K562 (cell line): ENCODE data around the gene HDAC7. TPM values are rescaled to one million over a fixed set of nuclear protein-coding genes. Genes with fewer than 3 reads are reported as not detected.

Experiments used
- ATAC-seq: fragments of 200-7000 bp; cut with Tn5 transposase; 3 replicates; pipeline ENCODE4 v1.9.1; 2020; ENCODE audit warnings: moderate library complexity
- BruUV-seq: library from RNA; stranded (reverse); fragments of 400-500 nt; replicated peaks from 2 replicates; lab custom pipeline; 2021; lab: Mats Ljungman, UMichigan
- CTCF ChIA-PET: fragments of 300-600 bp; formaldehyde crosslinking; extraction: SDS; loops from one replicate; lab custom pipeline; 2021; ENCODE audit warnings: low intra/inter-chr PET ratio; lab: Yijun Ruan, JAX
- POLR2A ChIA-PET: fragments of 300-600, 350-650 bp; sonication (Branson Sonifier 250); formaldehyde crosslinking; extraction: SDS; loops from one replicate; lab custom pipeline; 2021; ENCODE audit warnings: antibody characterized with exemption, inconsistent platforms; lab: Yijun Ruan, JAX
- DNase-seq, 4 experiments: peaks; one replicate each; pipeline versions ENCODE4 v3.0.0 to v3.0.0-alpha.2; 2011 to 2018; ENCODE audit warnings: low spot score in 3 of 4, mixed read lengths in 3 of 4; ENCODE audit errors: extremely low read depth in 1 of 4
- FAIRE-seq: peaks from 2 replicates; lab custom pipeline; 2011; peaks lifted over from hg19 to GRCh38; lab: Jason Lieb, UNC
- H2AFZ ChIP-seq: 2 replicates; pipeline ENCODE4 v1.6.0; 2011; ENCODE audit warnings: low read depth, low read length, control low read depth, inconsistent platforms
- H3K27ac ChIP-seq: fragments of 200-600 bp; 3 replicates; pipeline ENCODE4 v1.8.0; 2011; ENCODE audit warnings: low read depth, mild to moderate bottlenecking, control low read depth, inconsistent platforms, low read length, moderate library complexity, mixed read lengths; ENCODE audit errors: extremely low read depth
- H3K27me3 ChIP-seq, 2 experiments: fragments of 300-600 bp in 1 of 2; 2 replicates in 1 of 2; 3 replicates in 1 of 2; pipeline versions ENCODE4 v1.6.0 to v1.8.0; 2011; ENCODE audit warnings: inconsistent platforms in 2 of 2, low read length in 2 of 2, mild to moderate bottlenecking in 1 of 2, mixed read lengths in 1 of 2, moderate library complexity in 1 of 2; ENCODE audit not compliant: control insufficient read depth in 2 of 2, insufficient read depth in 2 of 2
- H3K36me3 ChIP-seq: fragments of 300-600 bp; 3 replicates; pipeline ENCODE4 v1.8.0; 2011; ENCODE audit warnings: mild to moderate bottlenecking, low read length, inconsistent platforms; ENCODE audit not compliant: control insufficient read depth, insufficient read depth
- H3K4me1 ChIP-seq, 2 experiments: fragments of 200-600 bp in 1 of 2; replicated peaks in 1 of 2; 2 replicates in 1 of 2; 3 replicates in 1 of 2; pipeline versions ENCODE4 v1.5.1 to v1.8.0; 2011; ENCODE audit warnings: inconsistent platforms in 2 of 2, low read length in 2 of 2, mild to moderate bottlenecking in 1 of 2, mixed read lengths in 1 of 2, moderate library complexity in 1 of 2; ENCODE audit not compliant: control insufficient read depth in 2 of 2, insufficient read depth in 2 of 2
- H3K4me2 ChIP-seq: 2 replicates; pipeline ENCODE4 v1.6.1; 2011; ENCODE audit warnings: low read length, control low read depth, inconsistent platforms, mixed read lengths; ENCODE audit not compliant: insufficient read depth
- H3K4me3 ChIP-seq: fragments of 200-600 bp; sonication (generic), shearing (Covaris generic); 2 replicates; pipeline ENCODE4 v1.5.1; 2016; ENCODE audit warnings: control low read depth, inconsistent platforms
- H3K79me2 ChIP-seq: fragments of 200-600 bp; 3 replicates; pipeline ENCODE4 v1.8.0; 2011; ENCODE audit warnings: low read length, inconsistent platforms; ENCODE audit not compliant: control insufficient read depth, insufficient read depth
- H3K9ac ChIP-seq, 2 experiments: 2 replicates each; pipeline versions ENCODE4 v1.6.0 to v1.6.1; 2011; ENCODE audit warnings: low read depth in 2 of 2, low read length in 2 of 2, control low read depth in 1 of 2, inconsistent platforms in 1 of 2, mild to moderate bottlenecking in 1 of 2, mixed read lengths in 1 of 2; ENCODE audit not compliant: insufficient read depth in 1 of 2
- H3K9me1 ChIP-seq: one replicate; pipeline ENCODE4 v1.6.0; 2011; ENCODE audit warnings: inconsistent platforms, mild to moderate bottlenecking, low read length, moderate library complexity; ENCODE audit not compliant: control insufficient read depth, insufficient read depth
- H3K9me3 ChIP-seq: replicated peaks from 2 replicates; pipeline ENCODE4 v1.5.1; 2011; ENCODE audit warnings: low read depth, low read length, inconsistent platforms; ENCODE audit not compliant: control insufficient read depth, insufficient read depth
- H4K20me1 ChIP-seq: replicated peaks from 2 replicates; pipeline ENCODE4 v1.6.1; 2011; ENCODE audit warnings: low read length, inconsistent platforms, mixed read lengths; ENCODE audit not compliant: control insufficient read depth, insufficient read depth
- ETV1 ChIP-seq: fragments of 450-650 bp; conservative IDR thresholded peaks from 2 replicates; pipeline ENCODE4 v1.6.1; 2016; ENCODE audit warnings: missing genetic modification characterization, control low read depth, low read depth, missing compliant biosample characterization
- L3MBTL2 ChIP-seq: fragments of 450-650 bp; IDR thresholded peaks from 2 replicates; pipeline ENCODE4 v1.6.1; 2016; ENCODE audit warnings: mild to moderate bottlenecking, moderate library complexity
- RCOR1 ChIP-seq, 2 experiments: IDR thresholded peaks; 2 replicates each; pipeline ENCODE4 v1.6.1; 2012; ENCODE audit warnings: low read depth in 2 of 2, low read length in 2 of 2, borderline replicate concordance in 1 of 2, improper control_type of control experiment in 1 of 2
- WGBS: fragments of 100-300 bp; shearing (Covaris generic); methylation state at CpG from one replicate; pipeline ENCODE4 v1.1.6; 2016; ENCODE audit warnings: low coverage, mixed read lengths; ENCODE audit not compliant: insufficient coverage; ENCODE audit errors: missing lambda C conversion rate; 5-methylcytosine and 5-hydroxymethylcytosine counted together
- in situ Hi-C: fragments of 300-500 bp; cut with MboI; formaldehyde crosslinking; loops from 4 replicates; pipeline ENCODE4 v1.15.0; 2018; ENCODE audit warnings: inconsistent platforms, mixed read lengths
- intact Hi-C: fragments of 100-400 bp; cut with micrococcal nuclease; formaldehyde crosslinking; loops from 2 replicates; pipeline ENCODE4 v1.14.2; 2022
- polyA plus RNA-seq, 8 experiments: library from polyadenylated mRNA; depleted of rRNA in 4 of 8; stranded (reverse) in 5 of 8; unstranded in 3 of 8; fragments of >200 nt; fragmentation: Nextera tagmentation in 2 of 8; fragmentation: Illumina TruSeq in 1 of 8; extraction: Ambion mirVana in 2 of 8; extraction: Trizol in 1 of 8; gene quantifications; 2 replicates each; pipeline versions ENCODE4 v1.2.1 to v1.2.3, GENCODE V29; 2011 to 2014; ENCODE audit warnings: inconsistent platforms in 1 of 8, missing spikeins in 1 of 8
- total RNA-seq, 7 experiments: library from RNA; depleted of rRNA in 6 of 7; stranded (reverse); fragments of >200 nt in 6 of 7; fragmentation: Illumina TruSeq in 2 of 7; extraction: Trizol in 2 of 7; gene quantifications; 2 replicates each; pipeline versions ENCODE4 v1.2.1 to v1.2.3, GENCODE V29; 2011 to 2021; ENCODE audit warnings: low replicate concordance in 1 of 7
- TF ChIP-seq, protein P1 (sequence below): IDR thresholded peaks from 2 replicates; pipeline ENCODE4 v1.6.1; 2012; ENCODE audit warnings: low read depth, low read length, improper control_type of control experiment, borderline replicate concordance
- TF ChIP-seq, protein P2 (sequence below): fragments of 200-600 bp; sonication (generic); IDR thresholded peaks from one replicate; pipeline ENCODE4 v1.6.1; 2012; ENCODE audit warnings: mild to moderate bottlenecking, low read depth, low read length, inconsistent platforms

HDAC7 gene
- total and polyA plus RNA-seq, 9 of the 15 experiments (the other 6 are each of a cell fraction or from before 2014, with no cell fraction given), result 2.5 to 129 (median 31.1) TPM

DNA sequence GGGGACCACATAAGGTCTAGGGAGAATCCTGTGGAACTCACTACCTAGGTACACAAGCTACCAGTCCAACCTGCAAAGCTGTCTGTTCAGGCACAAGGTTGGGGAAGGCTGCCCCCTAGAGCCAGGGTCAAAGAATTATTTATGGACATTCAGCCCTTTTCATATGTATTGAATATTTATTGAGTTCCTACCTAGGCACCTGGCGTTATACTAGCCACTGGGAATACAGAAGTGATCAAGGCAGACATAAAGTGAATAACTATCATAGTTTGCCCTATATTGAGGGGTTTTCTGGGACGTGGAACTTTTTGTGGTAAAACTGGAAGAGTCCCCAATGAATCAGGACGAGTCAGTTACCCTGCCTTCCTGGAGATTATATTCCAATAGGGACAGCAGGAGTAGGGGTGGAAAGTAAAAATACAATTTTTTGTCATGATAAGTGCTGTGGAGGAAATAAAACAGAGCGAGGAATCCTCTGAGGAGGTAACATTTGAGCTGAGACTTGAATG is 52.4 kb downstream of the HDAC7 start:
- CTCF ChIA-PET, result interaction anchor here (0.7 to 2.3 kb wide), 4 partner anchors 12 to 52 kb away, joined by 6 to 16 read pairs (median 10); no protein-coding TSS in a partner anchor
- Histone ChIP-seq H3K4me2 (no peak overlapping the region), H3K27me3 (no peaks in the 10 kb centered on the region), H4K20me1 (no peaks in the 10 kb centered on the region), H3K36me3 (no peaks in the 10 kb centered on the region), H3K9me3 (no peaks in the 10 kb centered on the region), H3K27ac (no peak overlapping the region), H3K79me2 (no peaks in the 10 kb centered on the region), H2AFZ (no peak overlapping the region), H3K9ac (no peak overlapping the region), H3K4me1 (peaks cover 15 to 30% of the 10 kb centered on the region in 2 experiments; a peak in 4 of 5 replicates), H3K9me1 (no peaks in the 10 kb centered on the region), H3K4me3 (no peak overlapping the region)
- DNase-seq (peak; percentile 51 to 79 (median 58)), ATAC-seq (peak; percentile 74), FAIRE-seq (peak; percentile 86)
- intact Hi-C loops (loop anchor here (1.0 to 2.0 kb wide), 2 partner anchors 22 to 52 kb away; no protein-coding TSS in a partner anchor), in situ Hi-C loops (no loop called here)
- 30% methylated on average over 4 of the region's 4 CpGs for WGBS
- POLR2A ChIA-PET, result interaction anchor here (0.5 to 3.3 kb wide), 9 partner anchors 9 to 431 kb away, joined by 3 to 19 read pairs (median 3); partner anchors contain the start of gene RAPGEF3
- BruUV-seq, result no TSS peak
- TF ChIP-seq L3MBTL2 (no peak), RCOR1 (IDR thresholded peaks at IDR 0.05; ENCODE audit: borderline replicate concordance in 1 of 2, low read depth in 2 of 2, low read length in 2 of 2) (peak in 1 of 2 experiments; percentile 12; a peak in 1 of 4 replicates), ETV1 (no peak)
- TF ChIP-seq, protein P1, sequence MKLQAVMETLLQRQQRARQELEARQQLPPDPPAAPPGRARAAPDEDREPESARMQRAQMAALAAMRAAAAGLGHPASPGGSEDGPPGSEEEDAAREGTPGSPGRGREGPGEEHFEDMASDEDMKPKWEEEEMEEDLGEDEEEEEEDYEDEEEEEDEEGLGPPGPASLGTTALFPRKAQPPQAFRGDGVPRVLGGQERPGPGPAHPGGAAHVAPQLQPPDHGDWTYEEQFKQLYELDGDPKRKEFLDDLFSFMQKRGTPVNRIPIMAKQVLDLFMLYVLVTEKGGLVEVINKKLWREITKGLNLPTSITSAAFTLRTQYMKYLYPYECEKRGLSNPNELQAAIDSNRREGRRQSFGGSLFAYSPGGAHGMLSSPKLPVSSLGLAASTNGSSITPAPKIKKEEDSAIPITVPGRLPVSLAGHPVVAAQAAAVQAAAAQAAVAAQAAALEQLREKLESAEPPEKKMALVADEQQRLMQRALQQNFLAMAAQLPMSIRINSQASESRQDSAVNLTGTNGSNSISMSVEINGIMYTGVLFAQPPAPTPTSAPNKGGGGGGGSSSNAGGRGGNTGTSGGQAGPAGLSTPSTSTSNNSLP, result 0 out of 2 replicates have a peak, but pooled peaks have one; percentile 64
- TF ChIP-seq, protein P2, sequence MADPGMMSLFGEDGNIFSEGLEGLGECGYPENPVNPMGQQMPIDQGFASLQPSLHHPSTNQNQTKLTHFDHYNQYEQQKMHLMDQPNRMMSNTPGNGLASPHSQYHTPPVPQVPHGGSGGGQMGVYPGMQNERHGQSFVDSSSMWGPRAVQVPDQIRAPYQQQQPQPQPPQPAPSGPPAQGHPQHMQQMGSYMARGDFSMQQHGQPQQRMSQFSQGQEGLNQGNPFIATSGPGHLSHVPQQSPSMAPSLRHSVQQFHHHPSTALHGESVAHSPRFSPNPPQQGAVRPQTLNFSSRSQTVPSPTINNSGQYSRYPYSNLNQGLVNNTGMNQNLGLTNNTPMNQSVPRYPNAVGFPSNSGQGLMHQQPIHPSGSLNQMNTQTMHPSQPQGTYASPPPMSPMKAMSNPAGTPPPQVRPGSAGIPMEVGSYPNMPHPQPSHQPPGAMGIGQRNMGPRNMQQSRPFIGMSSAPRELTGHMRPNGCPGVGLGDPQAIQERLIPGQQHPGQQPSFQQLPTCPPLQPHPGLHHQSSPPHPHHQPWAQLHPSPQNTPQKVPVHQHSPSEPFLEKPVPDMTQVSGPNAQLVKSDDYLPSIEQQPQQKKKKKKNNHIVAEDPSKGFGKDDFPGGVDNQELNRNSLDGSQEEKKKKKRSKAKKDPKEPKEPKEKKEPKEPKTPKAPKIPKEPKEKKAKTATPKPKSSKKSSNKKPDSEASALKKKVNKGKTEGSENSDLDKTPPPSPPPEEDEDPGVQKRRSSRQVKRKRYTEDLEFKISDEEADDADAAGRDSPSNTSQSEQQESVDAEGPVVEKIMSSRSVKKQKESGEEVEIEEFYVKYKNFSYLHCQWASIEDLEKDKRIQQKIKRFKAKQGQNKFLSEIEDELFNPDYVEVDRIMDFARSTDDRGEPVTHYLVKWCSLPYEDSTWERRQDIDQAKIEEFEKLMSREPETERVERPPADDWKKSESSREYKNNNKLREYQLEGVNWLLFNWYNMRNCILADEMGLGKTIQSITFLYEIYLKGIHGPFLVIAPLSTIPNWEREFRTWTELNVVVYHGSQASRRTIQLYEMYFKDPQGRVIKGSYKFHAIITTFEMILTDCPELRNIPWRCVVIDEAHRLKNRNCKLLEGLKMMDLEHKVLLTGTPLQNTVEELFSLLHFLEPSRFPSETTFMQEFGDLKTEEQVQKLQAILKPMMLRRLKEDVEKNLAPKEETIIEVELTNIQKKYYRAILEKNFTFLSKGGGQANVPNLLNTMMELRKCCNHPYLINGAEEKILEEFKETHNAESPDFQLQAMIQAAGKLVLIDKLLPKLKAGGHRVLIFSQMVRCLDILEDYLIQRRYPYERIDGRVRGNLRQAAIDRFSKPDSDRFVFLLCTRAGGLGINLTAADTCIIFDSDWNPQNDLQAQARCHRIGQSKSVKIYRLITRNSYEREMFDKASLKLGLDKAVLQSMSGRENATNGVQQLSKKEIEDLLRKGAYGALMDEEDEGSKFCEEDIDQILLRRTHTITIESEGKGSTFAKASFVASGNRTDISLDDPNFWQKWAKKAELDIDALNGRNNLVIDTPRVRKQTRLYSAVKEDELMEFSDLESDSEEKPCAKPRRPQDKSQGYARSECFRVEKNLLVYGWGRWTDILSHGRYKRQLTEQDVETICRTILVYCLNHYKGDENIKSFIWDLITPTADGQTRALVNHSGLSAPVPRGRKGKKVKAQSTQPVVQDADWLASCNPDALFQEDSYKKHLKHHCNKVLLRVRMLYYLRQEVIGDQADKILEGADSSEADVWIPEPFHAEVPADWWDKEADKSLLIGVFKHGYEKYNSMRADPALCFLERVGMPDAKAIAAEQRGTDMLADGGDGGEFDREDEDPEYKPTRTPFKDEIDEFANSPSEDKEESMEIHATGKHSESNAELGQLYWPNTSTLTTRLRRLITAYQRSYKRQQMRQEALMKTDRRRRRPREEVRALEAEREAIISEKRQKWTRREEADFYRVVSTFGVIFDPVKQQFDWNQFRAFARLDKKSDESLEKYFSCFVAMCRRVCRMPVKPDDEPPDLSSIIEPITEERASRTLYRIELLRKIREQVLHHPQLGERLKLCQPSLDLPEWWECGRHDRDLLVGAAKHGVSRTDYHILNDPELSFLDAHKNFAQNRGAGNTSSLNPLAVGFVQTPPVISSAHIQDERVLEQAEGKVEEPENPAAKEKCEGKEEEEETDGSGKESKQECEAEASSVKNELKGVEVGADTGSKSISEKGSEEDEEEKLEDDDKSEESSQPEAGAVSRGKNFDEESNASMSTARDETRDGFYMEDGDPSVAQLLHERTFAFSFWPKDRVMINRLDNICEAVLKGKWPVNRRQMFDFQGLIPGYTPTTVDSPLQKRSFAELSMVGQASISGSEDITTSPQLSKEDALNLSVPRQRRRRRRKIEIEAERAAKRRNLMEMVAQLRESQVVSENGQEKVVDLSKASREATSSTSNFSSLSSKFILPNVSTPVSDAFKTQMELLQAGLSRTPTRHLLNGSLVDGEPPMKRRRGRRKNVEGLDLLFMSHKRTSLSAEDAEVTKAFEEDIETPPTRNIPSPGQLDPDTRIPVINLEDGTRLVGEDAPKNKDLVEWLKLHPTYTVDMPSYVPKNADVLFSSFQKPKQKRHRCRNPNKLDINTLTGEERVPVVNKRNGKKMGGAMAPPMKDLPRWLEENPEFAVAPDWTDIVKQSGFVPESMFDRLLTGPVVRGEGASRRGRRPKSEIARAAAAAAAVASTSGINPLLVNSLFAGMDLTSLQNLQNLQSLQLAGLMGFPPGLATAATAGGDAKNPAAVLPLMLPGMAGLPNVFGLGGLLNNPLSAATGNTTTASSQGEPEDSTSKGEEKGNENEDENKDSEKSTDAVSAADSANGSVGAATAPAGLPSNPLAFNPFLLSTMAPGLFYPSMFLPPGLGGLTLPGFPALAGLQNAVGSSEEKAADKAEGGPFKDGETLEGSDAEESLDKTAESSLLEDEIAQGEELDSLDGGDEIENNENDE, result no peak
